OCI-LY1 (cell line): ENCODE results near the gene DDX24.

Experiments
- H2AFZ ChIP-seq: fragments of 200-600 bp; sonication (generic), shearing (Covaris generic); 2 replicates; pipeline ENCODE4 v1.6.0; 2014; ENCODE audit warnings: antibody characterized with exemption, mild to moderate bottlenecking, low read length
- H3F3A ChIP-seq: fragments of 200-600 bp; sonication (generic), shearing (Covaris generic); 2 replicates; pipeline ENCODE4 v1.6.0; 2014; ENCODE audit warnings: mild to moderate bottlenecking, antibody characterized with exemption, low read length, moderate library complexity; ENCODE audit not compliant: insufficient read depth
- H3K27ac ChIP-seq: fragments of 200-600 bp; sonication (generic); 2 replicates; pipeline ENCODE4 v1.5.1; 2014; ENCODE audit warnings: low read length, mixed run types, mild to moderate bottlenecking, low read depth; ENCODE audit not compliant: poor library complexity, severe bottlenecking
- H3K27me3 ChIP-seq: fragments of 200-600 bp; sonication (generic); 2 replicates; pipeline ENCODE4 v1.6.0; 2014; ENCODE audit warnings: antibody characterized with exemption, mild to moderate bottlenecking, low read length, moderate library complexity; ENCODE audit not compliant: insufficient read depth
- H3K36me3 ChIP-seq: fragments of 200-600 bp; sonication (generic); 2 replicates; pipeline ENCODE4 v1.6.1; 2014; ENCODE audit warnings: mild to moderate bottlenecking, antibody characterized with exemption, low read length, moderate library complexity, mixed read lengths; ENCODE audit not compliant: insufficient read depth
- H3K4me1 ChIP-seq: fragments of 200-600 bp; sonication (generic); 2 replicates; pipeline ENCODE4 v1.5.1; 2014; ENCODE audit warnings: mild to moderate bottlenecking, low read length, moderate library complexity; ENCODE audit not compliant: insufficient read depth, severe bottlenecking
- H3K4me2 ChIP-seq: fragments of 200-600 bp; sonication (generic), shearing (Covaris generic); 2 replicates; pipeline ENCODE4 v1.6.1; 2014; ENCODE audit warnings: low read length
- H3K4me3 ChIP-seq: fragments of 200-600 bp; sonication (generic); 2 replicates; pipeline ENCODE4 v1.5.1; 2014; ENCODE audit warnings: low read length, low read depth, mild to moderate bottlenecking, mixed read lengths; ENCODE audit not compliant: poor library complexity, severe bottlenecking
- H3K79me2 ChIP-seq: fragments of 200-600 bp; shearing (Covaris generic); 2 replicates; pipeline ENCODE4 v1.6.1; 2016; ENCODE audit warnings: mixed run types, low read length, mixed read lengths; ENCODE audit not compliant: insufficient read depth
- H3K9ac ChIP-seq: fragments of 200-600 bp; sonication (generic), shearing (Covaris generic); 2 replicates; pipeline ENCODE4 v1.6.1; 2014; ENCODE audit warnings: mild to moderate bottlenecking, low read length, mixed read lengths
- H3K9me2 ChIP-seq: fragments of 200-600 bp; sonication (generic), shearing (Covaris generic); 2 replicates; pipeline ENCODE4 v1.6.1; 2014; ENCODE audit warnings: low read depth, mild to moderate bottlenecking, low read length, mixed read lengths
- H3K9me3 ChIP-seq: fragments of 200-600 bp; shearing (Covaris generic); 2 replicates; pipeline ENCODE4 v1.6.1; 2014; ENCODE audit warnings: low read length, mixed read lengths
- H4K20me1 ChIP-seq: fragments of 200-600 bp; sonication (generic), shearing (Covaris generic); 2 replicates; pipeline ENCODE4 v1.6.0; 2016; ENCODE audit warnings: mild to moderate bottlenecking, low read length; ENCODE audit not compliant: insufficient read depth
- CTCF ChIP-seq: fragments of 200-600 bp; sonication (generic), shearing (Covaris generic); IDR thresholded peaks from 2 replicates; pipeline ENCODE4 v1.5.1; 2017; ENCODE audit warnings: mild to moderate bottlenecking, antibody characterized with exemption, low read length, moderate library complexity, mixed read lengths
- EZH2 ChIP-seq: fragments of 200-600 bp; sonication (generic), shearing (Covaris generic); IDR thresholded peaks from 2 replicates; pipeline ENCODE4 v1.8.0; 2017; ENCODE audit warnings: borderline replicate concordance, mixed run types, mild to moderate bottlenecking, antibody characterized with exemption, low read length, moderate library complexity, mixed read lengths

DDX24 gene

GRCh38 chr14:94121485-94121884, 40.5 kb upstream of the DDX24 start:
- Histone ChIP-seq H2AFZ (no peak overlapping the region), H3K4me3 (no peak overlapping the region), H3K4me2 (no peak overlapping the region), H3K9ac (no peak overlapping the region), H3K9me3 (no peaks in the 10 kb centered on the region), H4K20me1 (no peaks in the 10 kb centered on the region), H3K79me2 (no peaks in the 10 kb centered on the region), H3K9me2 (no peaks in the 10 kb centered on the region), H3K4me1 (no peaks in the 10 kb centered on the region), H3K36me3 (no peaks in the 10 kb centered on the region; the same call in 1 of the 2 replicates), H3K27ac (no peak overlapping the region), H3F3A (no peaks in the 10 kb centered on the region), H3K27me3 (peaks cover 3% of the 10 kb centered on the region; the same call in 1 of the 2 replicates)
- TF ChIP-seq EZH2 (no peak), CTCF (no peak)

GRCh38 chr14:94120667-94121340, 39.8 kb upstream of the DDX24 start:
- H3K9ac ChIP-seq: no peak overlapping the region
- H3K27ac ChIP-seq: no peak overlapping the region
- H3K9me2 ChIP-seq: no peaks in the 10 kb centered on the region
- no peaks in the 10 kb centered on the region for H3F3A ChIP-seq
- no peaks in the 10 kb centered on the region for H4K20me1 ChIP-seq
- TF ChIP-seq CTCF (no peak), EZH2 (no peak)
- H3K4me2 ChIP-seq: no peak overlapping the region
- H3K27me3 ChIP-seq: peaks cover 3% of the 10 kb centered on the region; the same call in 1 of the 2 replicates
- no peak overlapping the region for H2AFZ ChIP-seq
- H3K4me1 ChIP-seq: no peaks in the 10 kb centered on the region
- no peaks in the 10 kb centered on the region for H3K9me3 ChIP-seq
- H3K36me3 ChIP-seq: no peaks in the 10 kb centered on the region; the same call in 1 of the 2 replicates
- no peaks in the 10 kb centered on the region for H3K79me2 ChIP-seq
- no peak overlapping the region for H3K4me3 ChIP-seq

DNA sequence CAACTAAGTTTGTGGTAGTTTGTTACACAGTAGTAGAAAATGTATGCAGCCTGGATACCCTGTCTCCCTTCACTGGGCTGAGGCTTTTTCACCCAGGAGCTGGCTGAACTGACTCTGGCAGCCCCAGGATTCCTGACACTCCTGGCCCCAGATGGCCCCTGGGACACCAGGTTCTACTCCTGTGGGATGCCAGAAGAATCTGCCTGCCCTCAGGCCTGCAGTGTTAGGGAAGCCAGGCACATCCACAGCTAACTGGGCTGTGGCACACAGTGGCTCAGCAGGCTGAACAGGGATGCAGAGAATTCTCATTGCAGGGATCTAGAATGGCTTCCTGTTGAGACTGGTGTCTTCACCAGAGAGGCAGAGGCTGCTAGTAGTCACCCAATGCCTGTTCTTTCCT, 38.1 kb upstream of the DDX24 start:
- Histone ChIP-seq H4K20me1 (no peaks in the 10 kb centered on the region), H3K4me1 (no peaks in the 10 kb centered on the region), H3K79me2 (no peaks in the 10 kb centered on the region), H3K27ac (no peak overlapping the region), H2AFZ (no peak overlapping the region), H3K36me3 (no peaks in the 10 kb centered on the region; the same call in 1 of the 2 replicates), H3K4me3 (no peak overlapping the region), H3F3A (no peaks in the 10 kb centered on the region), H3K9me3 (no peaks in the 10 kb centered on the region), H3K4me2 (no peak overlapping the region), H3K9me2 (no peaks in the 10 kb centered on the region), H3K9ac (no peak overlapping the region), H3K27me3 (peaks cover 3% of the 10 kb centered on the region; the same call in 1 of the 2 replicates)
- TF ChIP-seq EZH2: no peak
- no peak for TF ChIP-seq CTCF
